Measurements from ENCODE around the gene INSYN2B. TPM values are rescaled to one million over a fixed set of nuclear protein-coding genes. Genes with fewer than 3 reads are reported as not detected.

INSYN2B gene
- total RNA-seq, 1 donor from 2014 or later, result 0.35 TPM

GRCh38 chr5:169860585-169860984, 119.7 kb downstream of the INSYN2B start:
- Mint-ChIP-seq H3K9me3 (no peaks in the 10 kb centered on the region), H3K36me3 (ENCODE audit: low read depth) (no peaks in the 10 kb centered on the region), H3K4me1 (no peaks in the 10 kb centered on the region), H3K27me3 (ENCODE audit: low read depth) (peaks cover 4% of the 10 kb centered on the region), H3K27ac (ENCODE audit: unreplicated experiment) (no peak overlapping the region), H3K4me3 (no peak overlapping the region)
- TF ChIP-seq, protein P1, sequence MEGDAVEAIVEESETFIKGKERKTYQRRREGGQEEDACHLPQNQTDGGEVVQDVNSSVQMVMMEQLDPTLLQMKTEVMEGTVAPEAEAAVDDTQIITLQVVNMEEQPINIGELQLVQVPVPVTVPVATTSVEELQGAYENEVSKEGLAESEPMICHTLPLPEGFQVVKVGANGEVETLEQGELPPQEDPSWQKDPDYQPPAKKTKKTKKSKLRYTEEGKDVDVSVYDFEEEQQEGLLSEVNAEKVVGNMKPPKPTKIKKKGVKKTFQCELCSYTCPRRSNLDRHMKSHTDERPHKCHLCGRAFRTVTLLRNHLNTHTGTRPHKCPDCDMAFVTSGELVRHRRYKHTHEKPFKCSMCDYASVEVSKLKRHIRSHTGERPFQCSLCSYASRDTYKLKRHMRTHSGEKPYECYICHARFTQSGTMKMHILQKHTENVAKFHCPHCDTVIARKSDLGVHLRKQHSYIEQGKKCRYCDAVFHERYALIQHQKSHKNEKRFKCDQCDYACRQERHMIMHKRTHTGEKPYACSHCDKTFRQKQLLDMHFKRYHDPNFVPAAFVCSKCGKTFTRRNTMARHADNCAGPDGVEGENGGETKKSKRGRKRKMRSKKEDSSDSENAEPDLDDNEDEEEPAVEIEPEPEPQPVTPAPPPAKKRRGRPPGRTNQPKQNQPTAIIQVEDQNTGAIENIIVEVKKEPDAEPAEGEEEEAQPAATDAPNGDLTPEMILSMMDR (conservative IDR thresholded peaks at IDR 0.05), result no peak
- no peak for DNase-seq (ENCODE audit: low read depth, low spot score)

GRCh38 chr5:169856571-169856970, 123.7 kb downstream of the INSYN2B start:
- Mint-ChIP-seq H3K27ac (ENCODE audit: unreplicated experiment) (no peak overlapping the region), H3K36me3 (ENCODE audit: low read depth) (peaks cover 3% of the 10 kb centered on the region), H3K4me1 (no peaks in the 10 kb centered on the region), H3K27me3 (ENCODE audit: low read depth) (peaks cover 8% of the 10 kb centered on the region), H3K4me3 (no peak overlapping the region), H3K9me3 (peaks cover 9% of the 10 kb centered on the region)
- TF ChIP-seq, protein P1 (conservative IDR thresholded peaks at IDR 0.05), result no peak
- no peak for DNase-seq (ENCODE audit: low read depth, low spot score)

- Mint-ChIP-seq H3K27ac (ENCODE audit: unreplicated experiment) (no peak overlapping the region), H3K4me1 (no peaks in the 10 kb centered on the region), H3K36me3 (ENCODE audit: low read depth) (peaks cover 5% of the 10 kb centered on the region), H3K4me3 (no peak overlapping the region), H3K9me3 (peaks cover 17% of the 10 kb centered on the region), H3K27me3 (ENCODE audit: low read depth) (peaks cover 5% of the 10 kb centered on the region)
- TF ChIP-seq, protein P1 (conservative IDR thresholded peaks at IDR 0.05), result no peak
- DNase-seq (ENCODE audit: low read depth, low spot score), result no peak
Measured at GRCh38 chr5:169851321-169851850, 128.9 kb downstream of the INSYN2B start.

DNA sequence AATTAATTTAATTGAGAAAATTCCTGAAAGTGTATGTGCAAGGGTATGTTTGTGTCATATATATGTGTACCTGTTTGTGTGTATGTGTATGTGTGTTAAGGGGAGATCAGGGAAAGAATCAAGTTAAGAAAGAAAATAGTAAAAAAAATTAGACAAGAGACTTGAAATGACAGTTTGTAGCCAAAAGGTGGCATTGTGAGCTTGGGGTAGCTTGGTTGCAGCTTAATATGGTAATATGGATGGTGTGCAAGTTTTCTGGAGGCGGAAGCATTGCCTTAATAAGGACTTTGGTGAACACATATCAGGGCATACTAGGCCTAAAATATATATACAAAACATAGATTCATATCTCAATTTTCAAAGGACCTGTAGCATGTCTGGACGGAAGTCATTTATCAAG, 129.9 kb downstream of the INSYN2B start:
- H3K4me3 Mint-ChIP-seq, result no peak overlapping the region
- H3K4me1 Mint-ChIP-seq, result no peaks in the 10 kb centered on the region
- H3K9me3 Mint-ChIP-seq, result peaks cover 17% of the 10 kb centered on the region
- H3K36me3 Mint-ChIP-seq (ENCODE audit: low read depth), result peaks cover 5% of the 10 kb centered on the region
- no peak for DNase-seq (ENCODE audit: low read depth, low spot score)
- TF ChIP-seq, protein P1 (conservative IDR thresholded peaks at IDR 0.05), result peak; percentile 46
- H3K27ac Mint-ChIP-seq (ENCODE audit: unreplicated experiment), result no peak overlapping the region
- H3K27me3 Mint-ChIP-seq (ENCODE audit: low read depth), result peaks cover 2% of the 10 kb centered on the region

DNA sequence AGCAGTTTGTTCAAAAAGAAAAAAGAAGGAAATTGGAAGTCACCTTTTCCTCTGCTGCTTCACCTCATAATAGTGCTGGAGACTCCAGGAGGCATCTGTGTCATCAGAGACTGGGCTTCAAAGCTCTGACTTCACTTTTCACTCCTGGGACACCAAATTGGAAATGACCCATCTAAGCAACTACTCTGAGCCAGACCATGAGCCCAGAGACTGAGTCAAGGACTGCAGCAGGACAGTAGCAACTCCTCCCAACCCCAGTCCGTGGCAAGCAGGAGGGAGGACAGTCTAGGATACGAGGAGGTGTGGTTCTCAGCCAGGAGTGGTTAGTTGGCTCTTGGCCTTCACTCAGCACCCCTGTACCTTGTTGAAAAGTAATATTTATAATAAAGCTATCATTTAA, 131.5 kb downstream of the INSYN2B start:
- Mint-ChIP-seq H3K9me3 (peaks cover 15% of the 10 kb centered on the region), H3K27me3 (ENCODE audit: low read depth) (no peaks in the 10 kb centered on the region), H3K27ac (ENCODE audit: unreplicated experiment) (no peak overlapping the region), H3K4me3 (no peak overlapping the region), H3K4me1 (no peaks in the 10 kb centered on the region), H3K36me3 (ENCODE audit: low read depth) (peaks cover 5% of the 10 kb centered on the region)
- DNase-seq (ENCODE audit: low read depth, low spot score), result no peak
- TF ChIP-seq, protein P1 (conservative IDR thresholded peaks at IDR 0.05), result no peak
